Loucy (cell line): ENCODE results near the gene CD96.

Experiments used
- H2AFZ ChIP-seq: fragments of 200-600 bp; sonication (generic); 2 replicates; pipeline ENCODE4 v1.6.0; 2016; ENCODE audit warnings: antibody characterized with exemption, mild to moderate bottlenecking, low read length, moderate library complexity
- H3F3A ChIP-seq: fragments of 200-600 bp; 2 replicates; pipeline ENCODE4 v1.6.0; 2016; ENCODE audit warnings: antibody characterized with exemption, low read depth, mild to moderate bottlenecking
- H3K27me3 ChIP-seq: fragments of 200-600 bp; sonication (generic); 2 replicates; pipeline ENCODE4 v1.6.1; 2014; ENCODE audit warnings: low read length, mild to moderate bottlenecking; ENCODE audit not compliant: insufficient read depth, poor library complexity, severe bottlenecking
- H3K36me3 ChIP-seq: fragments of 200-600 bp; sonication (generic); 2 replicates; pipeline ENCODE4 v1.6.1; 2016; ENCODE audit warnings: low read length; ENCODE audit not compliant: insufficient read depth
- H3K4me1 ChIP-seq: fragments of 200-600 bp; sonication (generic); 2 replicates; pipeline ENCODE4 v1.5.1; 2014; ENCODE audit warnings: low read length, mild to moderate bottlenecking; ENCODE audit not compliant: insufficient read depth, poor library complexity, severe bottlenecking
- H3K4me2 ChIP-seq: fragments of 200-600 bp; sonication (generic); 2 replicates; pipeline ENCODE4 v1.6.0; 2014; ENCODE audit warnings: antibody characterized with exemption, low read length, low read depth, mild to moderate bottlenecking; ENCODE audit not compliant: poor library complexity, severe bottlenecking
- H3K4me3 ChIP-seq: fragments of 200-600 bp; sonication (generic); 2 replicates; pipeline ENCODE4 v1.5.1; 2014; ENCODE audit warnings: low read length, mild to moderate bottlenecking, mixed read lengths; ENCODE audit not compliant: poor library complexity, severe bottlenecking
- H3K79me2 ChIP-seq: fragments of 200-600 bp; sonication (generic); 2 replicates; pipeline ENCODE4 v1.6.1; 2014; ENCODE audit warnings: low read length; ENCODE audit not compliant: insufficient read depth
- H3K9ac ChIP-seq: fragments of 200-600 bp; sonication (generic); 2 replicates; pipeline ENCODE4 v1.6.0; 2014; ENCODE audit warnings: mild to moderate bottlenecking, low read depth, low read length, moderate library complexity; ENCODE audit not compliant: poor library complexity, severe bottlenecking
- H3K9me2 ChIP-seq: fragments of 200-600 bp; sonication (generic); replicated peaks from 2 replicates; pipeline ENCODE4 v1.6.1; 2016; ENCODE audit warnings: low read depth, low read length, mixed read lengths
- H3K9me3 ChIP-seq: fragments of 200-600 bp; sonication (generic); 2 replicates; pipeline ENCODE4 v1.6.1; 2014; ENCODE audit warnings: mild to moderate bottlenecking, antibody characterized with exemption, low read length, low read depth; ENCODE audit not compliant: insufficient read depth
- H4K20me1 ChIP-seq: fragments of 200-600 bp; sonication (generic); 2 replicates; pipeline ENCODE4 v1.6.0; 2014; ENCODE audit warnings: antibody characterized with exemption, low read length, mild to moderate bottlenecking; ENCODE audit not compliant: insufficient read depth, poor library complexity, severe bottlenecking
- CTCF ChIP-seq: fragments of 200-600 bp; sonication (generic); conservative IDR thresholded peaks from 2 replicates; pipeline ENCODE4 v1.5.1; 2014; ENCODE audit warnings: mild to moderate bottlenecking, antibody characterized with exemption, low read length
- EZH2phosphoT487 ChIP-seq: fragments of 200-600 bp; IDR thresholded peaks from 2 replicates; pipeline ENCODE4 v1.6.1; 2018; ENCODE audit warnings: antibody characterized with exemption, mild to moderate bottlenecking, moderate library complexity, borderline replicate concordance

The CD96 gene

GRCh38 chr3:111588527-111588926, 46.5 kb downstream of the CD96 start:
- no peak overlapping the region for H2AFZ ChIP-seq
- no peaks in the 10 kb centered on the region for H3K4me1 ChIP-seq
- no peaks in the 10 kb centered on the region for H3K9me3 ChIP-seq
- TF ChIP-seq CTCF (no peak), EZH2phosphoT487 (no peak)
- H3K79me2 ChIP-seq, result no peaks in the 10 kb centered on the region
- H3K4me2 ChIP-seq, result no peak overlapping the region
- H3K4me3 ChIP-seq, result no peak overlapping the region
- H3K27me3 ChIP-seq, result no peaks in the 10 kb centered on the region
- H3K9me2 ChIP-seq, result no peaks in the 10 kb centered on the region
- H3K36me3 ChIP-seq, result peaks cover 48% of the 10 kb centered on the region; the same call in 1 of the 2 replicates
- no peaks in the 10 kb centered on the region for H3F3A ChIP-seq
- H4K20me1 ChIP-seq, result no peaks in the 10 kb centered on the region
- H3K9ac ChIP-seq, result no peak overlapping the region

- Histone ChIP-seq H3K4me2 (no peak overlapping the region), H4K20me1 (no peaks in the 10 kb centered on the region), H3K4me3 (no peak overlapping the region), H2AFZ (no peak overlapping the region), H3K79me2 (no peaks in the 10 kb centered on the region), H3K9ac (no peak overlapping the region), H3K9me2 (no peaks in the 10 kb centered on the region), H3K36me3 (peaks cover 38% of the 10 kb centered on the region; the same call in 1 of the 2 replicates), H3F3A (no peaks in the 10 kb centered on the region), H3K27me3 (no peaks in the 10 kb centered on the region), H3K9me3 (no peaks in the 10 kb centered on the region), H3K4me1 (no peaks in the 10 kb centered on the region)
- TF ChIP-seq CTCF (no peak), EZH2phosphoT487 (no peak)
These were observed 47.5 kb downstream of the CD96 start for GRCh38 chr3:111589303-111590142.

- H3K4me3 ChIP-seq, result no peak overlapping the region
- TF ChIP-seq EZH2phosphoT487 (no peak), CTCF (no peak)
- peaks cover 36% of the 10 kb centered on the region; the same call in 1 of the 2 replicates for H3K36me3 ChIP-seq
- no peaks in the 10 kb centered on the region for H3K9me3 ChIP-seq
- H3F3A ChIP-seq, result no peaks in the 10 kb centered on the region
- no peaks in the 10 kb centered on the region for H3K79me2 ChIP-seq
- H3K9me2 ChIP-seq, result no peaks in the 10 kb centered on the region
- no peaks in the 10 kb centered on the region for H4K20me1 ChIP-seq
- no peak overlapping the region for H3K4me2 ChIP-seq
- no peak overlapping the region for H3K9ac ChIP-seq
- H2AFZ ChIP-seq, result no peak overlapping the region
- peaks cover 2% of the 10 kb centered on the region for H3K4me1 ChIP-seq
- no peaks in the 10 kb centered on the region for H3K27me3 ChIP-seq
These were observed 48.1 kb downstream of the CD96 start for GRCh38 chr3:111590143-111590491.
